Sigmoid colon (tissue), 7 donors: ENCODE results near the gene TBC1D1. TPM values are rescaled to one million over a fixed set of nuclear protein-coding genes. Genes with fewer than 3 reads are reported as not detected.

Experiments used
- DNase-seq: peaks from one replicate; pipeline ENCODE4 v3.0.0-alpha.2; 2019
- H3K27ac ChIP-seq, 4 donors: fragments of 200-600 bp; sonication (generic); one replicate each; pipeline ENCODE4 v1.5.1; 2016 to 2019; ENCODE audit warnings: mild to moderate bottlenecking in 1 of 4
- H3K27me3 ChIP-seq, 3 donors: fragments of 200-600 bp; sonication (generic); one replicate each; pipeline ENCODE4 v1.5.1; 2019; ENCODE audit warnings: mild to moderate bottlenecking in 1 of 3
- H3K36me3 ChIP-seq, 4 donors: fragments of 200-600 bp; sonication (generic); one replicate each; pipeline ENCODE4 v1.5.1; 2016 to 2019
- H3K4me1 ChIP-seq, 4 donors: fragments of 200-600 bp; sonication (generic); one replicate each; pipeline ENCODE4 v1.5.1; 2017 to 2019
- H3K4me3 ChIP-seq, 4 donors: fragments of 200-600 bp; sonication (generic); one replicate each; pipeline ENCODE4 v1.5.1; 2017 to 2019; ENCODE audit warnings: mild to moderate bottlenecking in 2 of 4, moderate library complexity in 1 of 4
- H3K9me3 ChIP-seq, 4 donors: fragments of 200-600 bp in 3 of 4; sonication (generic) in 3 of 4; one replicate each; pipeline versions ENCODE4 v1.5.1 to v1.6.1; 2013 to 2019
- CTCF ChIP-seq, 4 experiments: fragments of 450-650 bp in 3 of 4; fragments of 200-600 bp in 1 of 4; IDR thresholded peaks; one replicate each; pipeline ENCODE4 v1.5.1; 2016 to 2019; ENCODE audit warnings: antibody characterized with exemption in 4 of 4, mild to moderate bottlenecking in 3 of 4, moderate library complexity in 2 of 4
- EP300 ChIP-seq, 4 donors: sonication (generic); formaldehyde crosslinking; IDR thresholded peaks; one replicate each; pipeline ENCODE4 v1.6.1; 2017; ENCODE audit warnings: antibody characterized with exemption in 4 of 4
- POLR2A ChIP-seq, 2 donors: fragments of 450-650 bp; IDR thresholded peaks; one replicate each; pipeline ENCODE4 v1.6.1; 2016; ENCODE audit warnings: antibody characterized with exemption in 2 of 2, mild to moderate bottlenecking in 2 of 2, moderate library complexity in 2 of 2
- POLR2AphosphoS5 ChIP-seq, 4 donors: sonication (generic); formaldehyde crosslinking; IDR thresholded peaks; one replicate each; pipeline ENCODE4 v1.6.1; 2017; ENCODE audit warnings: antibody characterized with exemption in 4 of 4
- WGBS, 2 donors: extraction: QIAGEN DNeasy Blood & Tissue Kit; methylation state at CpG; one replicate each; pipeline ENCODE4 v1.1.7; 2013; 5-methylcytosine and 5-hydroxymethylcytosine counted together
- intact Hi-C: fragments of 100-400 bp; cut with DNase I; formaldehyde crosslinking; loops from one replicate; pipeline ENCODE4 v1.15.1; 2023
- polyA plus RNA-seq, 3 donors: library from polyadenylated mRNA; stranded (reverse); fragments of 200-250 nt; gene quantifications; one replicate each; pipeline ENCODE4 v1.2.3, GENCODE V29; 2013
- total RNA-seq, 4 donors: library from RNA; depleted of rRNA; stranded (reverse); fragments of >200 nt; gene quantifications; one replicate each; pipeline ENCODE4 v1.1.0, GENCODE V29; 2016
- donor health status: healthy with polysubstance abuse.
- donor health status: Bipolar disorder and iron deficiency.
- donor health status: healthy.

Gene TBC1D1
- total and polyA plus RNA-seq, 7 donors, result 31.2 to 450 (median 253) TPM

GRCh38 chr4:37864786-37865185 lies 26.1 kb upstream of the TBC1D1 start:
- TF ChIP-seq EP300 (IDR thresholded peaks at IDR 0.05), result no peak
- no peak for TF ChIP-seq CTCF (IDR thresholded peaks at IDR 0.05)
- no peak for TF ChIP-seq POLR2A (IDR thresholded peaks at IDR 0.05)
- TF ChIP-seq POLR2AphosphoS5 (IDR thresholded peaks at IDR 0.05), result no peak
- peak overlapping the region in 3 of 4 donors; percentile 32 to 66 (median 61) for H3K27ac ChIP-seq
- no peaks in the 10 kb centered on the region for H3K9me3 ChIP-seq
- H3K4me3 ChIP-seq, result no peak overlapping the region
- H3K36me3 ChIP-seq, result peaks cover 0 to 25% (median 6%) of the 10 kb centered on the region in 4 donors
- DNase-seq, result no peak
- H3K4me1 ChIP-seq, result peaks cover 0 to 25% (median 6%) of the 10 kb centered on the region in 4 donors
- WGBS, 2 donors, result 58 to 80% methylated on average over 4 of the region's 4 CpGs
- intact Hi-C loops, result no loop called here
- H3K27me3 ChIP-seq, result no peaks in the 10 kb centered on the region

- H3K27ac ChIP-seq, result peak overlapping the region in 3 of 4 donors; percentile 32 to 66 (median 61)
- no peaks in the 10 kb centered on the region for H3K27me3 ChIP-seq
- TF ChIP-seq EP300 (IDR thresholded peaks at IDR 0.05) (no peak), CTCF (IDR thresholded peaks at IDR 0.05) (no peak), POLR2A (IDR thresholded peaks at IDR 0.05) (no peak), POLR2AphosphoS5 (IDR thresholded peaks at IDR 0.05) (no peak)
- H3K36me3 ChIP-seq, result peaks cover 0 to 25% (median 6%) of the 10 kb centered on the region in 4 donors
- no peaks in the 10 kb centered on the region for H3K9me3 ChIP-seq
- peaks cover 0 to 25% (median 6%) of the 10 kb centered on the region in 4 donors for H3K4me1 ChIP-seq
- intact Hi-C loops, result no loop called here
- WGBS, 2 donors, result 81 to 96% methylated on average over 3 of the region's 3 CpGs
- H3K4me3 ChIP-seq, result no peak overlapping the region
- no peak for DNase-seq
These were observed 25.4 kb upstream of the TBC1D1 start for GRCh38 chr4:37865450-37865849.

- Histone ChIP-seq H3K36me3 (peaks cover 0 to 16% (median 6%) of the 10 kb centered on the region in 4 donors), H3K27me3 (no peaks in the 10 kb centered on the region), H3K4me3 (no peak overlapping the region), H3K4me1 (peaks cover 0 to 18% (median 7%) of the 10 kb centered on the region in 4 donors), H3K27ac (no peak overlapping the region), H3K9me3 (no peaks in the 10 kb centered on the region)
- 91 to 93% methylated on average over 3 of the region's 3 CpGs for WGBS, 2 donors
- no peak for DNase-seq
- intact Hi-C loops, result no loop called here
- no peak for TF ChIP-seq EP300 (IDR thresholded peaks at IDR 0.05)
- TF ChIP-seq POLR2A (IDR thresholded peaks at IDR 0.05), result no peak
- no peak for TF ChIP-seq CTCF (IDR thresholded peaks at IDR 0.05)
- no peak for TF ChIP-seq POLR2AphosphoS5 (IDR thresholded peaks at IDR 0.05)
These were observed 23.8 kb upstream of the TBC1D1 start for GRCh38 chr4:37867102-37867501.

GRCh38 chr4:37868238-37868637 lies 22.6 kb upstream of the TBC1D1 start:
- Histone ChIP-seq H3K27ac (no peak overlapping the region), H3K4me1 (peaks cover 0 to 30% (median 18%) of the 10 kb centered on the region in 4 donors), H3K4me3 (no peak overlapping the region), H3K27me3 (no peaks in the 10 kb centered on the region), H3K36me3 (peaks cover 0 to 6% (median 2%) of the 10 kb centered on the region in 4 donors), H3K9me3 (no peaks in the 10 kb centered on the region)
- no peak for TF ChIP-seq CTCF (IDR thresholded peaks at IDR 0.05)
- no peak for TF ChIP-seq POLR2A (IDR thresholded peaks at IDR 0.05)
- TF ChIP-seq POLR2AphosphoS5 (IDR thresholded peaks at IDR 0.05), result no peak
- no peak for TF ChIP-seq EP300 (IDR thresholded peaks at IDR 0.05)
- 96 to 97% methylated on average over 4 of the region's 4 CpGs for WGBS, 2 donors
- intact Hi-C loops, result no loop called here
- no peak for DNase-seq
